A549 (cell line): ENCODE measurements around the gene WNT3A.

Source experiments
- BHLHE40 ChIP-seq: IDR thresholded peaks from 2 replicates; pipeline ENCODE4 v1.6.1; 2012; ENCODE audit warnings: low read depth, low read length, inconsistent platforms
- CEBPB ChIP-seq, 2 experiments: fragments of >200 bp in 1 of 2; sonication (Bioruptor Twin) in 1 of 2; formaldehyde crosslinking in 1 of 2; IDR thresholded peaks; 2 replicates each; pipeline ENCODE4 v1.6.1; 2012 to 2016
- CTCF ChIP-seq: fragments of >200 bp; sonication (Bioruptor Twin); formaldehyde crosslinking; IDR thresholded peaks from 3 replicates; pipeline ENCODE4 v1.5.1; 2016
- EP300 ChIP-seq, 2 experiments: fragments of >200 bp; sonication (Bioruptor Twin); formaldehyde crosslinking; IDR thresholded peaks; 2 replicates in 1 of 2; 3 replicates in 1 of 2; pipeline ENCODE4 v1.6.1; 2016 to 2017
- JUN ChIP-seq, 2 experiments: fragments of >200 bp; sonication (Bioruptor Twin); formaldehyde crosslinking; IDR thresholded peaks; 2 replicates in 1 of 2; 3 replicates in 1 of 2; pipeline ENCODE4 v1.6.1; 2016 to 2017
- JUNB ChIP-seq: fragments of >200 bp; sonication (Bioruptor Twin); formaldehyde crosslinking; IDR thresholded peaks from 2 replicates; pipeline ENCODE4 v1.6.1; 2016
- PHF8 ChIP-seq: fragments of 200-600 bp; sonication (generic); IDR thresholded peaks from 2 replicates; pipeline ENCODE4 v1.6.1; 2016; ENCODE audit warnings: low read depth, mild to moderate bottlenecking, antibody characterized with exemption, moderate library complexity, borderline replicate concordance
- POLR2A ChIP-seq: IDR thresholded peaks from 2 replicates; pipeline ENCODE4 v1.6.1; 2012; ENCODE audit warnings: mild to moderate bottlenecking, low read length
- RAD21 ChIP-seq, 2 experiments: fragments of >200 bp in 1 of 2; sonication (Bioruptor Twin) in 1 of 2; formaldehyde crosslinking in 1 of 2; IDR thresholded peaks in 1 of 2; conservative IDR thresholded peaks in 1 of 2; 2 replicates in 1 of 2; 3 replicates in 1 of 2; pipeline ENCODE4 v1.6.1; 2012 to 2018; ENCODE audit warnings: inconsistent platforms in 1 of 2
- RFX5 ChIP-seq: fragments of 450-650 bp; IDR thresholded peaks from 2 replicates; pipeline ENCODE4 v1.7.1; 2014; ENCODE audit warnings: antibody characterized with exemption, mild to moderate bottlenecking, moderate library complexity
- SMC3 ChIP-seq: fragments of >200 bp; sonication (Bioruptor Twin); formaldehyde crosslinking; IDR thresholded peaks from 3 replicates; pipeline ENCODE4 v1.6.1; 2018; ENCODE audit warnings: inconsistent platforms
- ZC3H11A ChIP-seq: fragments of 450-650 bp; IDR thresholded peaks from 2 replicates; pipeline ENCODE4 v1.6.1; 2014; ENCODE audit warnings: antibody characterized with exemption, mild to moderate bottlenecking

- TF ChIP-seq BHLHE40 = no peak
- no peak for TF ChIP-seq CTCF
- TF ChIP-seq PHF8 = no peak
- TF ChIP-seq JUNB = no peak
- TF ChIP-seq RAD21 (conservative IDR thresholded peaks at IDR 0.05 in 1 of 2, IDR thresholded peaks at IDR 0.05 in 1 of 2) = no peak
- TF ChIP-seq EP300 (IDR thresholded peaks at IDR 0.05) = no peak
- no peak for TF ChIP-seq RFX5
- no peak for TF ChIP-seq ZC3H11A
- no peak for TF ChIP-seq POLR2A
- no peak for TF ChIP-seq SMC3
- no peak for TF ChIP-seq CEBPB (IDR thresholded peaks at IDR 0.05)
- peak in 1 of 2 experiments; percentile 22; a peak in 1 of 5 replicates for TF ChIP-seq JUN (IDR thresholded peaks at IDR 0.05)
Observed at GRCh38 chr1:228043281-228043848, 36.6 kb downstream of the WNT3A start.
